IPS-18c (cell line): ENCODE data around the gene BBS1.

Source experiments
- H3K4me3 ChIP-seq: 2 replicates; pipeline ENCODE4 v1.7.0; 2013; ENCODE audit warnings: low read depth, mild to moderate bottlenecking, low read length, moderate library complexity; ENCODE audit not compliant: insufficient read depth
- H3K9me3 ChIP-seq: one replicate; pipeline ENCODE4 v1.6.1; 2013; ENCODE audit warnings: mild to moderate bottlenecking, low read length, moderate library complexity; ENCODE audit not compliant: control insufficient read depth, insufficient read depth

The BBS1 gene

DNA sequence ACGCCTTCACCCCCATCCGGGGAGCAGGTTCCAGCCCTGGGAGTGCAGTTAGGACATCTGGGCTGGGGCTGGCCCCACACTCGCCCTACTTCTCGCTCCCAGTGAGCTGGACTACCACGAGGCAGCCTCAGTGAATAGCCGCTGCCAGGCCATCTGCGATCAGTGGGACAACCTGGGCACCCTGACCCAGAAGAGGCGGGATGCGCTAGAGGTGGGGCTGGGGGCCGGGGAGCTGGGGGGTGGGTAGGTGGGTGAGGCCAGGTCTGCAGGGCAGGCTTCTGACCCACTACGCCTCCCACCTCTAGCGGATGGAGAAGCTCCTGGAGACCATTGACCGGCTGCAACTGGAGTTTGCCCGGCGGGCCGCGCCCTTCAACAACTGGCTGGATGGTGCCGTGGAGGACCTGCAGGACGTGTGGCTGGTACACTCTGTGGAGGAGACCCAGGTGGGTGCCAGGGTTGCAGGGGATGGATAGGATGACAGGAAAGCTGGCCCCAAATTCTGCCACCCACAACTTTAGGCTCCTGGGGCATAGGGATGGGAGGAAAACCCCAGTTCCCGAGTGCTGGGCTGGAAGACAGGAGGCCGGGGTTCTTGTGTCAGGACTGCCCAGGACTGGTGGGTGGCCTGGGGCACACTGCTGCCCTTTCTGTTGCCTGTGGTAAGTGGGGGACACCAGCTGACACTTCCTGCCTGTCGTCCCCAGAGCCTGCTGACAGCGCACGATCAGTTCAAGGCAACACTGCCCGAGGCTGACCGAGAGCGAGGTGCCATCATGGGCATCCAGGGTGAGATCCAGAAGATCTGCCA, 49.6 kb downstream of the BBS1 start:
- Histone ChIP-seq H3K9me3 (no peaks in the 10 kb centered on the region), H3K4me3 (no peak overlapping the region)

DNA sequence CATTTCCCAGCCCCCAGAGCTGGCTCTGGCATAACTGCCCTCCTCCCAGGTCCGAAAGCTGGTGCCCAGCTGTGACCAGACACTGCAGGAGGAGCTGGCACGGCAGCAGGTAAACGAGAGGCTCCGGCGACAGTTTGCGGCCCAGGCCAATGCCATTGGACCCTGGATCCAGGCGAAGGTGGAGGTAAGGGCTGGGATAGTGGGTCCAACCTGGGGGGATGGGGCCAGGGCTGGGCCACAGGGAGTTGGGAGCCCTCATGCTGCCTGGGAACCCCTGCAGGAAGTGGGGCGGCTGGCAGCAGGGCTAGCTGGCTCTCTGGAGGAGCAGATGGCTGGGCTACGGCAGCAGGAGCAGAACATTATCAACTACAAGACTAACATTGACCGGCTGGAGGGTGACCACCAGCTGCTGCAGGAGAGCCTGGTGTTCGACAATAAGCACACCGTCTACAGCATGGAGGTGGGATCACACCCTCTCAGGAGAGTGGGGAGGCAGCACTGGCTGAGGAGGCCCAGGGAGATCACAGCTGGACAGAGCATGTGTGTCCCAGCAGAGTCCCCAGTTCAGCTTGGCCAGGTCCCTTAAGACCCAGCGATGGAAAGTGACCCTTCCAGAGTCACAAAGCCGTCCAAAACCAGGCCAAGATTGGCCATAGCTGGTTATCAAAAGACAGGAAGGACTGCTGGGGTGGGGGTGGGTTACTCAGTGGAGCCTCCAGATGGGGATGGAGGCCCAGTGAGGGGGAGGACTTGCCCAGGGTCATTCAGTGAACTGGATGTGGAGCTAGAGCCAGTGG, 50.9 kb downstream of the BBS1 start:
- Histone ChIP-seq H3K4me3 (no peak overlapping the region), H3K9me3 (no peaks in the 10 kb centered on the region)

DNA sequence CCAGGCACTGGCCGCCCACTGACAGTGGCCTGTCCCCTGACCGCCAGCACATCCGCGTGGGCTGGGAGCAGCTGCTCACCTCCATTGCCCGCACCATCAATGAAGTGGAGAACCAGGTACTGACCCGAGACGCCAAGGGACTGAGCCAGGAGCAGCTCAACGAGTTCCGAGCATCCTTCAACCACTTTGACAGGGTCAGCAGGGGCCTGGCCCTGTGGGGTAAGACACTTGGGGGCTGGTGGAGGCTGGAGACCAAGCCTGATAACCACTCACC, 51.5 kb downstream of the BBS1 start:
- no peak overlapping the region for H3K4me3 ChIP-seq
- H3K9me3 ChIP-seq = no peaks in the 10 kb centered on the region

DNA sequence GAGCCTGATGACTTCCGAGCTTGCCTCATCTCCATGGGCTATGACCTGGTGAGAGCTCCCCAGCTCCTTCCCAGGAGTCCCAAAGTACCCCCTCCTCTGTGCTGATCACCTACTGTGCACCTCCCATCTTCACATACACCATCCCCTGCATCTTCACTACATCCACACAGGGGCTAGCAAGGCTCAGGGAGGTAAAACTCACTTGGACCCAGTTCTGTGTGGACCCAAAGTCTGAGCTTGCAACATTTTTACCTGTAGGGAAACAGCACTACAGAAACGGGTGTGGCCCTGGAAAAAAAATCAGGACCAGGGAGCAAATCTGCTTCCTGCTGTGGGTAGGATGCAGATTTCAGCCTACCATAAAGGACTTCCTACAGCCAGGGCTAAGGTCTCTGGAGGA, 51.8 kb downstream of the BBS1 start:
- no peak overlapping the region for H3K4me3 ChIP-seq
- H3K9me3 ChIP-seq = no peaks in the 10 kb centered on the region

DNA sequence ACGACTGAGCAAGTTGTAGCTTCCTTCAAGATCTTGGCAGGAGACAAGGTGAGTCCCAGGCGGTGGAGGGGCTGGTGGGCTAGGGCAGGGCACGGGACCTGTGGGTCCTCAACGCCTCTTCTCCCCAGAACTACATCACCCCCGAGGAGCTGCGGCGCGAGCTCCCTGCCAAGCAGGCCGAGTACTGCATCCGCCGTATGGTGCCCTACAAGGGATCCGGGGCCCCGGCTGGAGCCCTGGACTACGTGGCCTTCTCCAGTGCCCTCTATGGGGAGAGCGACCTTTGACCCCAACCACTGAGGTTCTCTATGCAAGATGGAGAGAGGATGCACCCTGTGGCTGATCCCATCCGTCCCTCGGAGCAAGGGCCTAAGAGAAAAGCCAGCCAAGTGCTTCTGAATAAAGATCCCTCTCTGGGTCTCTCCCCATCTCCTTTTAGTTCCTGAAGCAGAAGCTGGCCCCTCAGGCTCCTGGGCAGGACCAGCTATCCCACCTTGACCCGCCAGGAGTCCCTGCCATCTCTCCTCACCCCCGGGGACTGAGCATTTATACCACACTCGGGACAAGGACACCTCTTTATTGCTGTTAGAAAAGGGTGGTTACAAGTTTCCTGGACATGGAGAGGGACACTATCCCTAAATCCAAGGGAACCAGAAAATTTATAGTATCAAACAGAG, 52.6 kb downstream of the BBS1 start:
- Histone ChIP-seq H3K4me3 (no peak overlapping the region), H3K9me3 (no peaks in the 10 kb centered on the region)

DNA sequence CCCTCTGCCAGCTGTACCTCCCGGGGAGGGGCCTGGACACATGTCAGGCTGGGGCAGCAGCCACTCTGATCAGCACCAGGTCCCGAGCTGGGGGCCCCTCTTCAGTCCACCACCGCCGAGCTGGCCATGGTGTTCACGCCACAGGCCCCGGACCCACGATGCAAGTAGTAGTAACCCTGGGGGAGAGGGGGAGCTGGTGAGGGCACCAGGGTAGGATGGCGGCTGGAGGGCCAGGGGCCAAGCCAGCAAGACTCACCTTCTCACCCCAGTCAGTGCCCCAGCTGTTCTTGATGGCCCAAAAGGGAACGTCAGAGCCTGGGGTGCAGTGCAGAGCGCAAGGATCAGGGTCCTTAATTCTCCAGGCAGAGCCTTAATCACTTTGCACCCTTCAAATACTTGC, 53.4 kb downstream of the BBS1 start:
- H3K9me3 ChIP-seq = no peaks in the 10 kb centered on the region
- no peak overlapping the region for H3K4me3 ChIP-seq

DNA sequence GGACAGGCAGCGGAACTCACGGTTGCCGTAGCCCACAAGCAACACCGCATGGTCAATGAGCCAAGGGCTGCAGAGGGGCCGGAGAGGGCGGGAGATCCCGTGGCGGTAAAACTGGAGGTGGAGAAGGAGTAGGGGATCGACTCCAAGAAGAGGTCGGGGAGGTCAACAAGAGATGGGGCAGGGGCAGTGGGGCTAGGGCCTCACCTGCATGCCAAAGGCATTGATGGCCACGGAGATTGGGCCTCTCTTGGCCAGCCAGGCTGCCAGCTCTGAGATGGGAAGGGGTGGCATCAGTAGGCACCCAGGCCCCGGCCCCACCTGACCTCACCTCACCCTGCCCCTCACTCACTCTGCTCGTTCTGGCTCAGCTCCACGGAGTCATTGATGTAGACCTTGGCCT, 54.1 kb downstream of the BBS1 start:
- H3K9me3 ChIP-seq = no peaks in the 10 kb centered on the region
- no peak overlapping the region for H3K4me3 ChIP-seq

DNA sequence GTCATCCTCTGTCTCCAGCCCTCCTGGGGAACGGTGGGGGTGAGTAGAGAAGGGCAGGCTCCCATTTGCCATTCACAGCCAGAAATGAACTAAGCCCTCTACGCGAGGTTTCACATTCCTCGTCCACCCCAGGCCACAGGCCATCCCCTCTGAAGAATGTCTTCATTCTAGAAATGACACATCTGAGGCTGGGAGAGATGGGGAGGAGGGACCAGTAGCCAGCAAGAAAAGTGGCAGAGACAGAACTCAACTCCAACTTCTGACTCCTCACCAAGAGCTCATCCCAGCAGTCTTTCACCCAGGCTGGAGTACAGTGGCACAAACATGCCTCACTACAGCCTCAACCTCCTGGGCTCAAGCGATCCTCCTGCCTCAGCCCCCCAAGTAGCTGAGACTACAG, 54.5 kb downstream of the BBS1 start:
- Histone ChIP-seq H3K9me3 (no peaks in the 10 kb centered on the region), H3K4me3 (no peak overlapping the region)

DNA sequence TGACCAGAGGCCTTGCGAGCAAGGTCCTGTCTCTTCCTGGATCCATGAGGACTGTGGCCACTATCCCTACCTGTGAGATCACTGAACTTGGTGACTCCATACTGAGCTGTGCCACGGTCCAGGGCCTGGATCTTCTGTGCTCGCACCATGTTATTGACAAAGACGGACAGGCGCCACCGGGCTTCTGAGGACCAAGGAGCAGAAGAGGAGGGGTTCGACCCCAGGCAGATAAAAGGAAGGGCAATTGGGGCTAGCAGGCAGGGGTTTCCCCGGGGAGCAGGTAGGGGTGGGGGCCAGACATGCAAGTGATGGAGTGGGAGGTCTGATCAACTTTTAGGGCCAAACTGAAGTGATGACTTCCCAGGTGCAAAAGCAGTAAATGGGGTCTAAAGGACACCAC, 55.8 kb downstream of the BBS1 start:
- Histone ChIP-seq H3K9me3 (no peaks in the 10 kb centered on the region), H3K4me3 (no peak overlapping the region)

DNA sequence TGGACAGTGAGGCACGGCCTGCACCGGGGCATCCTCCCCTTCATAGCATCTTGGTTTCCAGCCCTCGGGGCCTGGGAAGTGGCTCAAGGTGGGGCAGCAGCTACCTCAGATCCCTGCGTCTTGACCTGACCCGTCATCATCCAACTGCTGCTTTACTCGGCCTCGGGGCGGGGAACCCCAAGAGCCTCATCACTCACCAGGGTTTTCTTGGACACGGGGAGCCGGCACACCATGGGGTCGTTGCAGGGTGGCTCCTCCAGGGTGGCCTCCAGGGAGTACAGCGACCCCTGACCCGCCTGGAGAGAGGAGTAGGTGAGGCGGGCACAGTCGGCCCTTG, 57.3 kb downstream of the BBS1 start:
- H3K9me3 ChIP-seq = no peaks in the 10 kb centered on the region
- H3K4me3 ChIP-seq = no peak overlapping the region

DNA sequence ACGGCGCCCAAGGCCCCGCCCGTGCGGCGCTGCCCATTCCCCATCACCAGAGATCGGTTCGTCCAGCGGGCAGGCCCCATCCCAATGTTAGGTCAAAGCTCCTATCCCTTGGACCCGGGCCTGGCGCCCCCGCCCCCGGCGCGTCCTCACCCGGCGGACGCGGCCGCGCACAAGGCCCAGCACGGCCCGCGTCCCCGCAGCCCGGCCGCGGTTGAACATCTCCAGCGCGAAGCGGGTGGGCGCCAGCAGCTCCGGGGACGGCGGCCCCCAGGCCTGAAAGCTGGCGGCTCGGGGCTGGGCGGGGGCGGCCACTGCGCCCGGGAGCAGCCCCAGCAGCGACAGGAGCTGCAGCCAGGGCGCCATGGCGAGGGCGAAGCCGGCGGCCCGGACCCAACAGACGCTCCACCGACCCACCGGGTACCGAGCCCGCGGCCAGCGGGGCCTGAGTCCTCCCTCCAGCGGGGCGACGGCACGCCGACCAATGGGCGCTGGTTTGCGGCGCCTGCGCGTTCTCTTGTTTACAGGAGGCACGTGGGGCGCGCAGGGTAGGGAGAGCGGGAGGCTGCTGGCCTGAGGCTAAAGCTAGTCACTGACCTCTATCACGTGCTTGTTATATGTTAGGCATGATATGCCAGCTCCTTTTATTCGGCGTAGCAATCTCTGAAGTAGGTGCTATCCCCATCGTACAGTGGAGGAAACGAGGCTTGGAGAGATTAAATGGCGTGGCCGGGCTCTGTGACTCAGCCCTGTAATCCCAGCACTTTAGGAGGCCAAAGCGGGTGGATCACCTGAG, 57.9 kb downstream of the BBS1 start, which contains the start of gene CTSF:
Gene CTSF (minus strand): TSS at position 483 of the 793 bp plus-strand sequence. CDS start 120 bp downstream, at position 363.
- no peak within 1 kb of the TSS for H3K4me3 ChIP-seq

DNA sequence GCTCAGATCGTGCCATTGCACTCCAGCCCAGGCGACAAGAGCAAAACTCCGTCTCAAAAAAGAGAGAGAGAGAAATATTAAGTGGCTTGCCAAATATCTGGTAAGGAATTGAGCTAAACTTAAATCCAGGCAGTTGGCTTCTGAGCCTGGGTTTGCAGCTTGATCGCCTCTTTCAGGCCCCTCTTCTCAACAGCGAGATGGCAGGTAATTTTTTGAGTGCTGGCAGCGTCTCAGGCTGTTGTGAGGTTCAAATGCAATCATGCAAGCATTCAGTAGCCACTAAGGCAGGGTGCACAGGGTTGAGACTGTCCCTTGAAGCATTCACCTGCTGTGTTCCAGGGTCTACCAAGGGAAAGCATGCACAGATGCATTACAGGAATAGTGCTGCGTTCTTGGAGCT, 58.6 kb downstream of the BBS1 start:
- Histone ChIP-seq H3K9me3 (peaks cover 2% of the 10 kb centered on the region), H3K4me3 (no peak overlapping the region)

More for the DNA sequence above, 57.9 kb downstream of the BBS1 start, which contains the start of gene CTSF:
- peaks cover under 1% of the 10 kb centered on the region for H3K9me3 ChIP-seq

DNA sequence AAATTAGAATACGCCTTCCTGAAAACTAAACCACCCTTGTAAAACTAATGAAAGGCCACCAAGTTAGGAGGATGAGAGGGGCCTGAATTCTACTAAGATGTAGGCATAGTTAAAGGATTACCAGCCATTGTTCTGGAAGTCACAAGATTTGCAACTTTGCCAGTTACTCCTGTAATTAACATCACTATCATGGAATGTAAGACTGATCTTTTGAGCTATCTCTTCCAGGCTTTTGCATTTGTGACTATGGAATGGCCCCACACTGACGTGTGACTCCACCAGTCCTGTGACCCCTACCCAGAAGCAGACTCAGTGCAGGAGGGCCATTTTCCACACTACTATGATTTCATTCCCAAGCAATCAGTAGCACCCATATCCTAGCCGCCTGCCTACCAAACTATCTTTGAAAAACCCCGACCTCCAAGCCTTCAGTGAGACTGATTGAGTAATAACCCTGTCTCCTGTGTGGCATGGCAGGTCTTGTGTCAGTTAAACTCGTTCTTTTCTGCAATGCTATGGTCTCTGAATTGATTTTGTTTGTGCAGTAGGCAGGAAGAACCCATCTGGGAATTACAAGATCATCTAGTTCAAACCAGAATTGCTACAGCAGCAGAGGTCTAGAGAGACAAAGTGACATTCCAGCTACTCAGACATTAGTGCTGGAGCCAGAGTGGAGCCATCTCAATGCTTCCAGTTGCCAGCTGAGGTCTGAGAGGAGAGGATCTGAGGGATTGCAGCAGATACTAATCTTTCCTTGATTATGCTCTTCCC, 59.8 kb downstream of the BBS1 start:
- Histone ChIP-seq H3K9me3 (peaks cover 2% of the 10 kb centered on the region), H3K4me3 (no peak overlapping the region)

DNA sequence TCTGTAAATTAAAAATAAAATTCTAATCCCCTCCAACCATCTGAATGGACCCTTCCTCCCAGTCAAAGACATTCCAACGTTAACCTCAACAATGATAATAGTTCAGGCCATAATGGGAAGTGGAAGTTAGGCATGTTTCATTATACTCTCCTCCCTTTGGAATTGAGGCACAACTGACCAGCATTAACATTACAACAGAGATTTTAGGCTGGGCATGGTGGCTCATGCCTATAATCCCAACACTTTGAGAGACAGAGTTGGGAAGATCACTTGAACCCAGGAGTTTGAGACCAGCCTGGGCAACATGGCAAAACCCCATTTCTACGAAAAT, 60.4 kb downstream of the BBS1 start:
- H3K4me3 ChIP-seq = no peak overlapping the region
- peaks cover 2% of the 10 kb centered on the region for H3K9me3 ChIP-seq

DNA sequence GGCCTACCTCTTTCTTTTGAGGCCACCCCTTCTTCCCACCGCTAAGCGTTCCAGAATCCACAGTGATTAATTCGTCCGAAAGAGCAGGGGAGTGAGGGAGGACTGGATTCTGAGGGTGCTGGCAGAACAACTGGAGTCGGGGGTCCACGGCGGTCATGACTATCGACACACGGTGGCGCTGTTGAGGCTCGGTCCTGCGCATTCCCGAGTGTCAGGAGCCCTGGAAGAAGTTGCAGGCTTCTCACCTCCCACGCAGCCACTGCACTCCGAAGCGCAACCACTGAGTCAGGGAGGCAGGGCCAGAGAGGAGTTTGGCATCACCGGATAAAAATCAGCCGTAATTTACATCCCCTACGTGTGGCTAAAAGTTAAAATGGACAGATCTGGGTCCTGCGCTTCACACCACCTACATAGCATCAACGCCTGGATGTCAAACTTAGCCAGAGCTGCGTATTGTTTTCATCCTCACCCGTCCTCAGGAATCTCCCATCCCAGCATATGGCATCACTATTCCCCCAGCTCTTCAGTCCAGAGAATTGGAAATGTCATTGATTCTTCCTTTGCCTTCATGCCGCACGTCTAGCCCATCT, 68.7 kb downstream of the BBS1 start:
- no peaks in the 10 kb centered on the region for H3K9me3 ChIP-seq
- H3K4me3 ChIP-seq = no peak overlapping the region

DNA sequence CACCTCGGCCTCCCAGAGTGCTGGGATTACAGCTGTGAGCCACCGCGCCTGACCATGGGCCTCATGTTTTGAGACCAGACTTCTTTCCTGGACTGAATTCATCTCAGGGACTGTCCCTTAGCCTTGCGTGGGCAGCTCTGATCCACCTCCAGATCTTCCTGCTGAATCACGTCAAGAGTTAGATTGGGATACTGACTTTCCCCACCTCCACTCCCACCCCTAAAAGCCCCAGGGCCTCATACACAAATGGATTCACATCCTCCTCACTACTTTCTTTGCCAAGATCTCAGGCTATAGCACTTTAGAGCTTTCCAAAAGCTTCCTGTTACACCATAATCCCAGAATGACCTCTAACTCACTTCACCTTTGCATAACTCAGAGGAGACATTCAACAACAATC, 70.4 kb downstream of the BBS1 start:
- Histone ChIP-seq H3K9me3 (no peaks in the 10 kb centered on the region), H3K4me3 (no peak overlapping the region)

DNA sequence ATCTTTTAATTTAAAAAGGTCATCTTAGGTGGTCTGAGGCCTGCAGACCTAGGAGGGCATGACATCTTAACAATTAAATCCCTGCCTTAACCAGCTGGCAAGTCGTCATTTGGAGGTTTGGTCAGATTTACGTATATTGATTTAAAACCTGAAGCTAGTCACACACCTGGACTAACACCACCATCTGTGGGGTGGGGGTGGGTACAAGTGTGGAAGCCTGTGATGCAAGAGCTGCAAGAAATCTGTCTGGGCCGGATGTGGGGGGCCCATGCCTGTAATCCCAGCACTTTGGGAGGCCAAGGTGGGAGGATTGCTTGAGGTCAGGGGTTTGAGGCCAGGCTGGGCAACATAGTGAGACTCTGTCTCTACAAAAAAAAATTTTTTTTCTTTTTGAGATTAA, 70.8 kb downstream of the BBS1 start:
- no peaks in the 10 kb centered on the region for H3K9me3 ChIP-seq
- no peak overlapping the region for H3K4me3 ChIP-seq
